Mucosa of stomach (tissue), 1 donor: ENCODE results near the gene DEAF1.

Experiments
- H3K27me3 ChIP-seq: one replicate; pipeline ENCODE4 v1.7.0; 2013; ENCODE audit warnings: mild to moderate bottlenecking, low read length; ENCODE audit not compliant: control insufficient read depth, insufficient read depth
- H3K36me3 ChIP-seq: one replicate; pipeline ENCODE4 v1.7.0; 2013; ENCODE audit warnings: low read length; ENCODE audit not compliant: control insufficient read depth, insufficient read depth
- H3K4me1 ChIP-seq: one replicate; pipeline ENCODE4 v1.7.0; 2013; ENCODE audit warnings: mild to moderate bottlenecking, low read length; ENCODE audit not compliant: control insufficient read depth, insufficient read depth
- H3K4me3 ChIP-seq: one replicate; pipeline ENCODE4 v1.7.0; 2013; ENCODE audit warnings: low read length
- H3K9ac ChIP-seq: one replicate; pipeline ENCODE4 v1.7.0; 2013; ENCODE audit warnings: mild to moderate bottlenecking, low read length, moderate library complexity
- H3K9me3 ChIP-seq: one replicate; pipeline ENCODE4 v1.7.0; 2013; ENCODE audit warnings: mild to moderate bottlenecking, low read length, moderate library complexity; ENCODE audit not compliant: control insufficient read depth
- donor health status: Pancreatic carcinoma.

The DEAF1 gene

DNA sequence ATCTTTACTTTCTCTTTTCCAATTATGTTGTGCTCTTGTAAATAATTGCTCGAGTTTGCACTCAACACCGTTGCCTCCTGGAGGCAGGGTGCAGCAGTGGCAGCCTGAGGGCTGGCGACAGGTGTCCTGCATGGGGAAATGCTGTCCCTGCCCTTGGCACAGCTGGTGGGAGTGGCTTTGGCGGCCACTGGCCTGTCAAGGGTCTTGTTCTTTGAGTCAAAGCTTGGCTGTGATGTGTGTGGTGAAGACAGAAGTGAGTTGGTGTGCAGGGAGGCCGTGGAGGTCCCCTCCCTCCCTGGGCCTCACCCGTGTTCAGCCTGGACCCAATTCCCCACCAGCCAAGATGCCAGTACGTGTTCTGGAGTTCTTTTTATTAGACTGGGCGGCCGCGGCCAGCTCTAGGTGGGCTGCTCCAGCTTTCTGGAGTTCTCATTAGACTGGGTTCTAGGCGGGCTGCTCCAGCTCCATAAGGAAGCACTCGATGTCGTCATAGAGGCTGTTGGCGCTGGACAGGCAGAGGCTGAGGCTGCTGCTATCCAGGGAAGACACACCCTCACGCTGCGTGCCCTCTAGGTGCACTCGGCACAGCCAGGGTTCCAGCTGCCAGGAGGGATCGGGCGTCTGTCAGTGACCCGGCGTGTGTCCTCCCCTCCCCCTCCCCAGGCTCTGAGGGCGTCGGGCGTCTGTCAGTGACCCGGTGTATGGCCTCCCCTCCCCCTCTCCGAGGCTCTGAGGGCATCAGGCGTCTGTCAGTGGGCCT, 82.6 kb downstream of the DEAF1 start:
- peaks cover 22% of the 10 kb centered on the region for H3K36me3 ChIP-seq
- H3K4me1 ChIP-seq, result peaks cover 40% of the 10 kb centered on the region
- H3K4me3 ChIP-seq, result no peak overlapping the region
- no peaks in the 10 kb centered on the region for H3K27me3 ChIP-seq
- no peak overlapping the region for H3K9ac ChIP-seq
- H3K9me3 ChIP-seq, result no peaks in the 10 kb centered on the region

DNA sequence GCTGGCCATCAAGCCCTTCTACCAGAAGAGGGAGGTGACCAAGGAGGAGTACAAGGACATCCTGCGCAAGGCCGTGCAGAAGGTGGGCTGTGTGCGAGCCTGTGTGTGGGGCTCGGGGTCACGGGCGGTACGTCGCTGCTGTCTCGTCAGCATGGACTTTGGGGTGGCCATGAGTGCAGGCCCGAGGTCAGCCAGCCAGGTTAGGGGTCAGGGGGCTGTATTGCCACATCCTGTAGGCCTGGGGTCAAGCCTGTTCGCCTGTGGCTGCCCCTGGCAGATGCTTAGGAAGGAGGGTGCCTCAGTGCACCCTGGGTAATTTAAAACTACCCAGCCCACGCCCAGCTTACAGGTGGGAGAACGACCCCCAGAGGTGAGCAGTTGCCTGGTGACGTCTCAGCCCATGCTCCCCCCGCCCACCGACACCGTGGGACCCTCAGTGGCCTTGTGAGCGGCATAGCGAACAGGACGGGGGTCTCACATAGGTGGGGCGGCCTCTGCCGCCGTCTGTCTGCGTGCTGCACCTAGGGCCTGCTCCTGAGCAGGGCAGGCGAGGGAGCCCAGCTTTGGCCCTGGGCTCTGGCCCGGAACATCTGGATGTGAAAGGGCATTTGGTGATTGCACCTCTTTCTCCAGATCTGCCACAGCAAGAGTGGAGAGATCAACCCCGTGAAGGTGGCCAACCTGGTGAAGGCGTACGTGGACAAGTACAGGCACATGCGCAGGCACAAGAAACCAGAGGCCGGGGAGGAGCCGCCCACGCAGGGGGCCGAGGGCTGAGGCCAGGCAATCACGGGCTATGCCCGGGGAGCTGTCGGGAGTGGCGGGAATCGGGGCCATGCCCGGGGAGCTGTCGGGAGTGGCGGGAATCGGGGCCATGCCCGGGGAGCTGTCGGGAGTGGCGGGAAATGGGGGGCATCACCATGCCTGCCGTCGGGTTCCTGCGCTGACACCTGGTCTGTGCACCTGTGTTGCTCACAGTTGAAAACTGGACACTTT, 83.7 kb downstream of the DEAF1 start:
- peaks cover 39% of the 10 kb centered on the region for H3K4me1 ChIP-seq
- H3K36me3 ChIP-seq, result peaks cover 22% of the 10 kb centered on the region
- no peak overlapping the region for H3K4me3 ChIP-seq
- no peak overlapping the region for H3K9ac ChIP-seq
- H3K27me3 ChIP-seq, result no peaks in the 10 kb centered on the region
- no peaks in the 10 kb centered on the region for H3K9me3 ChIP-seq

DNA sequence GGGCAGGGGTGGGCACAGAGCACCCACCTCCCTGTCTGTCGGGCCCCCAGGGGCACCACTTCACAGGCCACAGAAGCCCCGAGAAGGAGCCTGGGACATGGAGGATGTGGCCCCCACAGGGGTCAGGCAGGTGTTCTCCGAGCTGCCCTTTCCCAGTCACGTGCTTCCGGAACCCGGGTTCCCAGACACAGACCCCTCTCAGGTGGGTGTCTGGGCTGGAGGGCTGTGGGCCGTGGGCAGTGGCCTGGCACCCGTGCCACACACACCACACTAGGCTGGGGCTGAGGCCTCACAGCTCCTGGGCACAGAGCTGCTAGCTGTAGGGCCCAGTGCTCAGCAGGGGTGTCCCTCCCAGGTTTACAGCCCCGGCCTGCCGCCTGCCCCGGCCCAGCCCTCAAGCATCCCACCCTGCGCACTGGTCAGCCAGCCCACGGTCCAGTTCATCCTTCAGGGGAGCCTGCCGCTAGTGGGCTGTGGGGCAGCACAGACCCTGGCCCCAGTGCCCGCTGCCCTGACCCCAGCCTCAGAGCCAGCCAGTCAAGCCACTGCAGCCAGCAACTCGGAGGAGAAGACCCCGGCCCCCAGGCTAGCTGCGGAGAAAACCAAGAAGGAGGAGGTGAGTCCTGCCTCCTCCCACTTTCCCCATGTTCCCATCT, 84.7 kb downstream of the DEAF1 start:
- H3K36me3 ChIP-seq, result peaks cover 24% of the 10 kb centered on the region
- peaks cover 35% of the 10 kb centered on the region for H3K4me1 ChIP-seq
- no peaks in the 10 kb centered on the region for H3K9me3 ChIP-seq

DNA sequence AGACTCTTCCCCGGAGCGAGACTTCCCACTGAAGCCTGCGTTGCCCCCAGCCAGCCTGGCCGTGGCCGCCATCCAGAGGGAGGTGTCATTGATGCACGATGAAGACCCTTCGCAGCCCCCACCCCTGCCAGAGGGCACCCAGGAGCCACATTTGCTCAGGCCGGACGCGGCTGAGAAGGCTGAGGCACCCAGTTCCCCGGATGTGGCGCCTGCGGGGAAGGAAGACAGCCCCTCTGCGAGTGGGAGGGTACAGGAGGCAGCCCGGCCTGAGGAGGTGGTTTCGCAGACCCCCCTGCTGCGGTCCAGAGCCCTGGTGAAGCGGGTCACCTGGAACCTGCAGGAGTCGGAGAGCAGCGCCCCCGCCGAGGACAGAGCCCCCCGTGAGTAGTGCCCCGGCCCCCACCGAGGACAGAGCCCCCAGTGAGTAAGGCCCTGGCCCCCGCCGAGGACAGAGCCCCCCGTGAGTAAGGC, 85.6 kb downstream of the DEAF1 start:
- H3K36me3 ChIP-seq, result peaks cover 30% of the 10 kb centered on the region

More for the DNA sequence above, 84.7 kb downstream of the DEAF1 start:
- no peak overlapping the region for H3K9ac ChIP-seq
- H3K4me3 ChIP-seq, result no peak overlapping the region
- no peaks in the 10 kb centered on the region for H3K27me3 ChIP-seq

GRCh38 chr11:608791-609251, 86.2 kb downstream of the DEAF1 start:
- Histone ChIP-seq H3K4me1 (peaks cover 21% of the 10 kb centered on the region), H3K36me3 (peaks cover 30% of the 10 kb centered on the region), H3K9ac (no peak overlapping the region), H3K9me3 (no peaks in the 10 kb centered on the region), H3K4me3 (no peak overlapping the region), H3K27me3 (no peaks in the 10 kb centered on the region)

More for the DNA sequence above, 85.6 kb downstream of the DEAF1 start:
- H3K9me3 ChIP-seq, result no peaks in the 10 kb centered on the region
- H3K27me3 ChIP-seq, result no peaks in the 10 kb centered on the region
- no peak overlapping the region for H3K4me3 ChIP-seq
- peaks cover 27% of the 10 kb centered on the region for H3K4me1 ChIP-seq
- H3K9ac ChIP-seq, result no peak overlapping the region

- no peaks in the 10 kb centered on the region for H3K9me3 ChIP-seq
- no peak overlapping the region for H3K9ac ChIP-seq
- H3K36me3 ChIP-seq, result peaks cover 27% of the 10 kb centered on the region
- H3K4me1 ChIP-seq, result peaks cover 16% of the 10 kb centered on the region
- no peak overlapping the region for H3K4me3 ChIP-seq
- no peaks in the 10 kb centered on the region for H3K27me3 ChIP-seq
These were observed 86.9 kb downstream of the DEAF1 start for GRCh38 chr11:607971-608659.

DNA sequence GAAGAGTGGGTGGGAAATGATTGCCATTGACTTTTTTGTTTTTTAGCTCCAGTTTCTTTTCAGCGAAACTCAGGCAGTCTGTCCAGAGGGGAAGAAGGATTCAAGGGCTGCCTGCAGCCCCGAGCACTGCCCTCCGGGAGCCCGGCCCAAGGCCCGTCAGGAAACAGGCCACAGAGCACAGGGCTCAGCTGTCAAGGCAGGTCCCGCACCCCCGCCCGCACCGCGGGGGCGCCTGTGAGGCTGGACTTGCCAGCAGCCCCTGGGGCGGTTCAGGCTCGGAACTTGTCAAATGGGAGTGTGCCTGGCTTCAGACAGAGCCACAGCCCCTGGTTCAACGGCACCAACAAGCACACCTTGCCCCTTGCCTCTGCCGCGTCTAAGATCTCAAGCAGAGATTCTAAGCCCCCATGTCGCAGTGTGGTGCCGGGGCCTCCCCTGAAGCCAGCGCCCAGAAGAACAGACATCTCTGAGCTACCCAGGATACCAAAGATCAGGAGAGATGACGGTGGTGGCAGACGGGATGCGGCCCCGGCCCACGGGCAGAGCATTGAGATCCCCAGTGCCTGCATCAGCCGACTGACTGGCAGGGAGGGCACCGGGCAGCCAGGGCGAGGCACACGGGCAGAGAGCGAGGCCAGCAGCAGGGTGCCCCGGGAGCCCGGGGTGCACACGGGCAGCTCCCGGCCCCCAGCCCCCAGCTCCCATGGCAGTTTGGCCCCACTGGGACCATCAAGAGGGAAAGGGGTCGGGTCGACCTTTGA, 87.8 kb downstream of the DEAF1 start:
- no peak overlapping the region for H3K9ac ChIP-seq
- H3K4me1 ChIP-seq, result peaks cover 7% of the 10 kb centered on the region
- no peaks in the 10 kb centered on the region for H3K27me3 ChIP-seq
- H3K4me3 ChIP-seq, result no peak overlapping the region
- peaks cover 20% of the 10 kb centered on the region for H3K36me3 ChIP-seq
- H3K9me3 ChIP-seq, result no peaks in the 10 kb centered on the region

DNA sequence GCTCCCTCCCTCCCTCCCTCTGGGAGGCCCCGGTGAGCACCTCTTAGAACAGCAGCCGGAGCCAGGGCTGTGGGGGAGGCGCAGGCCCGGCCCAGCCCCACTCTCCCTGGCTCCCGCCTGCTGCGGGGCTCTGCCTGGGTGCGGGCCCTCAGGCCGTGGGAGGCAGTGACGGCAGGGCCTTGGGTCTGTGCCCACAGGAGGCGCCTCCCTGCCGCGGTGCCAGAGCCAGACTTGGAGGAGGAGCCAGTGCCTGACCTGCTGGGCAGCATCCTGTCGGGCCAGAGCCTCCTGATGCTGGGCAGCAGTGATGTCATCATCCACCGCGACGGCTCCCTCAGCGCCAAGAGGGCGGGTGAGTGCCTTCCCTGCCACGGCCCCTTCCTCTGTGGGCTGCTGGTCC, 88.8 kb downstream of the DEAF1 start:
- H3K9ac ChIP-seq, result no peak overlapping the region
- peaks cover 3% of the 10 kb centered on the region for H3K4me1 ChIP-seq
- no peaks in the 10 kb centered on the region for H3K27me3 ChIP-seq
- H3K36me3 ChIP-seq, result peaks cover 20% of the 10 kb centered on the region
- H3K4me3 ChIP-seq, result no peak overlapping the region
- no peaks in the 10 kb centered on the region for H3K9me3 ChIP-seq

- peaks cover 15% of the 10 kb centered on the region for H3K36me3 ChIP-seq
- H3K4me3 ChIP-seq, result no peak overlapping the region
- no peaks in the 10 kb centered on the region for H3K9me3 ChIP-seq
- peaks cover 3% of the 10 kb centered on the region for H3K4me1 ChIP-seq
- H3K9ac ChIP-seq, result no peak overlapping the region
- no peaks in the 10 kb centered on the region for H3K27me3 ChIP-seq
These were observed 89.5 kb downstream of the DEAF1 start for GRCh38 chr11:605286-606129.

DNA sequence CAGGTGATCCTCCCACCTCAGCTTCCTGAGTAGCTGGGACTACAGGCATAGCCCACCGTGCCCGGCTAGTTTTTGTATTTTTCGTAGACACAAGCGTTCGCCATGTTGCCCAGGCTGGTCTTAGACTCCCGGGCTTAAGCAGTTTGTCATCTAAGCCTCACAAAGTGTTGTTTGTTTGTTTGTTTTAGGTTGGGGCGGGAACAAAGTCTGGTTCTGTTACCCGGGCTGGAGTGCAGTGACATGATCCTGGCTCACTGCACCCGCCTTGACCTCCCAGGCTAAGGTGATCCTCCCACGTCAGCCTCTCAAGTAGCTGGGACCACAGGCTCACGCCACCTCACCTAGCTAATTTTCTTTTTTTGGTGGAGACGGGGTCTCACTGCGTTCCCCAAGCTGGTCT, 91.9 kb downstream of the DEAF1 start:
- H3K36me3 ChIP-seq, result peaks cover 14% of the 10 kb centered on the region
- H3K4me1 ChIP-seq, result peaks cover 3% of the 10 kb centered on the region
- H3K9me3 ChIP-seq, result no peaks in the 10 kb centered on the region
- no peak overlapping the region for H3K9ac ChIP-seq
- H3K27me3 ChIP-seq, result no peaks in the 10 kb centered on the region
- no peak overlapping the region for H3K4me3 ChIP-seq
